ENCODE measurements around the gene LRRC43.

The LRRC43 gene

GRCh38 chr12:122182887-122183587 is at the start of gene LRRC43:
Gene LRRC43 (plus strand): TSS chr12:122183123. CDS start chr12:122183145, 22 bp downstream.
- no peak for DNase-seq (ENCODE audit: low spot score)

- no peak for DNase-seq (ENCODE audit: low spot score)
These were observed 49.6 kb upstream of the LRRC43 start for GRCh38 chr12:122133192-122133950.

DNA sequence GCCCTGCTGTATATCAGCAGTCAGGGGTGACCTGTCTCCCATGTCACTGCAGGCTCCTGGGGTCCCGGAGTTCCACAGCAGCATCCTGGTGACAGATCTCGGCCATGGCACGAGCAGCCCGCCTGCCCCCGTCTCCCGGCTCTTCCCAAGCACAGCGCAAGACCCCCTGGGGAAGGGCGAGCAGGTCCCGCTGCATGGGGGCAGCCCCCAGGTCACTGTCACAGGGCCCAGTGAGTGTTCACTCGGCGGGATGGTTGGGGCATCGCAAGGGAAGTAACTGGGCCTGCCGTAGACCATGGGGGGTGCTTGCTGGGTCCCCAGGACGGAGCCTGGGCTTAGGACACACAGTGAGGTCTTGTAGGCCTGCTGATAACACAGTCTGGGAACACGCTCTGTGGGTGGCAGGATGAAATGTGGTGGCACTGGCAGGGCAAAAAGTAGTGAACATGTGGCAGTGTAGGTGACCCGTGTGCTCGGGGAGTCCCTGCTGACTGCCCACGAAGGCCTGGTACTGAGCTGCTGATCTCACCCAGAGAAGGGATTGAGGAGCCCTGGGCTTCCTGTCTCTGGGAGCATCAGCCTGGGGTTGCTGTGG is 47.4 kb upstream of the LRRC43 start:
- no peak for DNase-seq (ENCODE audit: low spot score)

GRCh38 chr12:122137229-122137628 is 45.7 kb upstream of the LRRC43 start:
- no peak for DNase-seq (ENCODE audit: low spot score)

DNA sequence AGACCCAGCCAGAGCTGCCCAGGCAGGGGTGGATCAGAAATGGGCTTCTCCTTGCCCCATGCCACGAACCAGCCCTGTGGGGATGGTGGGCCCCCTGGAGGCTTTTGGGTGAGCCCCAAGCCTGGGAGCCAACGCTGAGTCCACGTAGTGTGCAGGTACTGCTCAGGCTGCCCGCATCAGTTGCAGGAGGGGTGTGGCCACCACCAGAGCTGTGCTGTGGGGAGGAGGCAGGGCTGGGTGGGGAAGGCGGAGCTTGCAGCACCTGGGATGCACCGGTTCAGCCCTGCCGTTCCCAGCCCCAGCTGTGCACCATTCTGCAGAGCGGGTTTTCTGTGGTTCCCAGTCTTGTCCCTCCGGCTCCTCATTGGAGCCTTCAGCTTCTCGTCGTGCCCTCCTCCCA is 45.2 kb upstream of the LRRC43 start:
- DNase-seq (ENCODE audit: low spot score) = peak; percentile 63

GRCh38 chr12:122138181-122138580 is 44.7 kb upstream of the LRRC43 start:
- no peak for DNase-seq (ENCODE audit: low spot score)

DNA sequence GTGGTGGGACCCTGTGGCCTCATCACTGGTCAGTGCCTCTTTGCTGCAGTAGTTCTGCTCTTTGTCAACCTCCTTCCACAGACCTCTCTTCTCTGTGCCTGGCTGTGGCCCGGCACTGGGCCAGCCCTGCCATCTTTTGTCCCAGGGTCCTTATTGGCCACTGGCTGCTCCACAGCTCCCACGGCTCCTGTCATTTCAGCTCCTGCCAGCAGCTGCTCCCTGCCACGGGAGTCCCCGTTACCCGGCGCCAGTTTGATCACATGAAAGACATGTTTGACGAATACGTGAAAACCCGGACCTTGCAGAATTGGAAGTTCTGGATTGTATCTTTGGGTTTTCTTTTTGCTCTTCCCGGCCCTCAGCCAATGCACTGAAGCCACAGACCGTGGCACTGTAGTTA is 44.3 kb upstream of the LRRC43 start:
- DNase-seq (ENCODE audit: low spot score) = no peak

- no peak for DNase-seq (ENCODE audit: low spot score)
These were observed 43.7 kb upstream of the LRRC43 start for GRCh38 chr12:122139266-122139665.

GRCh38 chr12:122139941-122140340 is 43.0 kb upstream of the LRRC43 start:
- DNase-seq (ENCODE audit: low spot score) = no peak

DNA sequence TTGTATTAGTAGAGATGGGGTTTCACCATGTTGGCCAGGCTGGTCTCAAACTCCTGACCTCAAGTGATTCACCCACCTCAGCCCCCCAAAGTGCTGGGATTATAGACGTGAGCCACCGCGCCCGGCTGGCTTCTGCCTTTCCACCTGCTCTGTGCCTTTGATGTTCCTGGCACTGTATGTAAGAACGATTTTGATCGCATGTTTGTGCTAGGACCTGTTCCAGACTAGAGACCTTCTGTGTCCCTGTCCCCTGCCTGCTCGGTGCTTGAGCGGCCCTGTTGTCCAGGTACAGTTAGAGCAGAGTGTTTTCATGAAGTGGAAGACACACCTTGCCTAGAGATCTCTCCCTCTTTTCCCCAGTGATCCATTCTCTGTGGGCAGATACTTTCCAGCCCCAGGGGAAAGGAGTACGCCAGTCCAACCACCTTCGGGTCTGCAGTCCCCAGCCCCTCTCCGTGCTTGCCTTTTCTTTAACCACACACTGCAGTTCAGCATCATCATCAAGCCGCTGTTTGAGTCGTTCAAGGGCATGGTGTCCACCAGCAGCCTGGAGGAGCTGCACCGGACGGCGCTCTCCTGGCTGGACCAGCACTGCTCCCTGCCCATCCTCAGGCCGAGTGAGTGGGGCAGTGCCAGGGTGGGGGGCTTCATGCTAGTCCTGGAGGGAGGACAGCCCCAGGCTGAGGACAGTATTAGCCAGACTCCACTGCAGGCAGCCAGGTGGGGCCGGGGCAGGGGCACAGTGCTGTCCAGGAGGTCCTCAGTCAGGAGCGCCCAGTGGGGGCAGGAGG is 42.3 kb upstream of the LRRC43 start:
- no peak for DNase-seq (ENCODE audit: low spot score)

DNA sequence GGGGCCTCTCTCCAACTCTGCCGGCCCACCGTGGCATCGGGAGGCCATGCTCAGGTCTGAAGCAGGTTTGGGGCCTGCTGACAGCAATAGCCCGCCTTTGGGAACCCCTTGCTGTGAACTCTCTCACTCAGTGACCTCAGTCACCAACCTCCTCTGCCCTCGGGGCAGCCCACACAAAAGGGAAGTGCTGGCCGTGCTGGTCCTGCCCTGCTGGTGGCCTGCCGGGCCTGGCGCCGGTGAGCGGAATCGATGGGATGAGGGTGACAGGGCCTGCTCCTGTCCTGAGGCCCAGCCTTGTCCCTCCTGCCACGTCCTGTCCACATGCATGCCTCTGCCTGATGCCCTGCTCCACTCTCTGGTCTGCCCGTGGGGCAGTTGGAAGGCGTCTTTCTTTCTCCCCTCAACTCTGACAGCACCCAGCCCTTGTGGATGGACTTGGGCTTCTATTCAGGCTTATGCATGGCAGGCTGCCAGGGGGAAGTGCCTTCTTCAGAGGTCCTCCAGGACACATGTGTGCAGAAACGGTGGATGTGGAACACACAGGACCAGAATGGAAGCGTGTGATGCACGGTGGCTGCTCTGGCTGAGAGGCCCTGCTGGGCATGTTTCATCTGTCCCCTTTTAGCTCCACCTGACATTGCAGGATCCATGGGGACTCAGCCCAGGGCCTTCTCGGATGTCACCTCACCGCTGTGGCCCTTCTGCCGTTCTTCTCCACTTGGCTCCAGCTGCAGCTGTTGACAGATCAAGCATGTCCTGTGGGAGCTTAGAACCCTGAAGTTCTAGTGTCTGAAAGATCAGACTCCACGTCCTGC is 40.8 kb upstream of the LRRC43 start:
- DNase-seq (ENCODE audit: low spot score) = no peak

DNA sequence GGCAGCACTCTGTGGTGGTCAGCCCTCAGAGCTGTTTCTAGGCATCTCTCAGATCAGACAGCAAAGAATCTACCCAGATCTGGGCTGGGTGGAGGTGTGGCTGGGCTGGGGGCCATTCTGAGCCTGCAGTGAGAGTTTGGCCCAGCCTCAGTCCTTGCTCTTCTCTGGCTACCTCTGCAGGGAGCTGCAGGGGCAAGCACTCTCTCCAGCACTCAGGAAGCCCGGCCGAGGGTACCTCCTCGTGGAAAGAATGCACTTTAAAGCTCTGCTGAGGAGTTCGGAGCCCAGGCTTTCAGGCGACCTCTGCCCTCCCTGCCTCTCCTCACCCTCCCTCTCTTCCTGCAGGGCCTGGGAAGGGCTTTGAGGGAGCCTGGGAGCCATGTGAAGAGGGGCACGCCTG is 40.1 kb upstream of the LRRC43 start:
- no peak for DNase-seq (ENCODE audit: low spot score)

- DNase-seq (ENCODE audit: low spot score) = no peak
These were observed 38.0 kb upstream of the LRRC43 start for GRCh38 chr12:122144885-122145284.

DNA sequence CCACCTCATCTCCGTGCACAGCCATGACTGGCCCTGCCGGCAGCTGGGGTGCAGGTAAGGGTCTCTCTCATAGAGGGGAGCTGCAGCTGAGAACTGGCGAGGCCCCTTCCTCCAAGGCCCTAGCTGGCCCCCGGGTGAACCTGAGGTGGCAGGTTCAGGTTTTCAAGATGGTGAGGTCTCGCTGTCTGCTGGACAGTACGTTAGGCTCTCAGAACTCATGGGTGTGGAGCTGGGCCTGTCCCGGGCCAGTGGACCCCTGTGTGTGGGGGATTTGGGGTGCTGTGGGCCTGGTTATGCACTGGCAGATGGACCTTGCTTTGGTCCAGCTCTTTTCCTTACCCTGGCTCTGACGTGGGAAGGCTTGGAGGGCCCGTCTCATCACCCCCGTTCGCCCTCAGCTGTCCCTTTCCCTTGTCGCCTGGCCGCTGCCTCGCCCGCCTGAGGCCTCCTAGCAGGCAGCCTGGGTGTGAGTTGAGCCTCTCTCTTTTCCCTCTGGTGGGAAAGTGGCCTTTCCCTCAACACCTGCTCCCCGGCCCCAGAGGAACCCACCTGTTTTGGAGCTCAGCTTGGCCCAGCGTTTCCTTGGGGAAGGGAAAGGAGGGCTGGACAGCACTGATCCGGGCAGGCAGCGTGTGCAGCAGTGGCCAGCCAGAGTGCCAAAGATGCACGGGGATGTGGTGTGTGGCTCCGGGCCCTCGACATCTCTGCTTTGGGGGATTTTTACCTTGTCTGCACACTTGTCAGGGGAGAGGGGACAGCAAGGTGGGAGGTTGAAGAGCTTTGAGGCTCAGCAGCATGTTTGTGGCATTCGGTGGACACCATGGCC is 37.2 kb upstream of the LRRC43 start:
- DNase-seq (ENCODE audit: low spot score) = no peak

- no peak for DNase-seq (ENCODE audit: low spot score)
These were observed 35.2 kb upstream of the LRRC43 start for GRCh38 chr12:122147514-122148290.

DNA sequence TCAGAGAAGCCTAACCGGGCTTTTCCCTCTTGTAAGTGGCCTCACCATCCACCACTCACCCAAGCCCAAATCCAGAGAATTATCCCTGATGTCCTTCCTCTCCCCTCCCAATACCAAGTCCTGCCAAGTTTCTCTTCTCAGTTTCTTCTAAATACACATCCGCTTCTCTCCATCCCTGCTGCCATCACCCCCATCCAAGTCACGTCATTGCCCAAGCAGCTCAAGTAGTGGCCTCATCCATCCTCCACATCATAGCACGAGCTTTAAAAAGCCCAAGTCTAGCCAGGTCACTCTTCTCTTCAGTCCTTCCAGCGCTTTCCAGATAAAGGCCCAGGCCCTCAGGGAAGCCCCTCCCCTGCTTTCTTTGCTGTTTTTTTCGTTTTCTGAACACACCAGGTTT is 34.3 kb upstream of the LRRC43 start:
- no peak for DNase-seq (ENCODE audit: low spot score)

DNA sequence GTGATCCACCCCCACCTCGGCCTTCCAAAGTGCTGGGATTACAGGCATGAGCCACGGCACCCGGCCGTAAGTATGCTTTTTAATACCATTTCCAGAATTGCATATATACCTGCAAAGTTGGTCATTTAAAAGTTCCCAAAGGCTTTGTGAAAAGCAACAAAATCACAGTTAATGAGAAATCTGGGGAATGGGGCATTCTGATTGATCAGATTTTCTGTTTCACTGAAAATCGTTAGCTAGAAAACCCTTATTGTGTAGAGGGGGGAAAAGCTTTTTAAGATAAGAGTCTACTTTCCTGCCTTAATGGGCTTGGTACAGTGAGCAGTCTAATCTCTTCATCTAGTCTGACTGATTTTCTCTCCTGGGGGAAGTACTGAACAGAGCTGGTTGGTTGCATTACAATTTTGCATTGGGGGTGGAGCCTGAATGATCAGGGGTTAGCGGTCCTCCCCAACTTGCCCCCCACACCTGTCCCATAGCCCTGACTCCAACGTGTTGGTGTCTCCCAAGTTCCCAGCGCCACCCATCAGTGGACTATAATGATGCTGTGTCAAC is 32.7 kb upstream of the LRRC43 start:
- DNase-seq (ENCODE audit: low spot score) = no peak

GRCh38 chr12:122152754-122153153 is 30.2 kb upstream of the LRRC43 start:
- no peak for DNase-seq (ENCODE audit: low spot score)

GRCh38 chr12:122155705-122156104 is 27.2 kb upstream of the LRRC43 start:
- no peak for DNase-seq (ENCODE audit: low spot score)
